NCI-H69 (cell line): ENCODE results near the gene ATXN10.

Experiments
- DNase-seq: peaks from one replicate; lab custom pipeline; 2025; lab: John Stamatoyannopoulos, UW

Gene ATXN10

GRCh38 chr22:45830531-45831245 is 159.1 kb downstream of the ATXN10 start:
- DNase-seq = no peak

DNA sequence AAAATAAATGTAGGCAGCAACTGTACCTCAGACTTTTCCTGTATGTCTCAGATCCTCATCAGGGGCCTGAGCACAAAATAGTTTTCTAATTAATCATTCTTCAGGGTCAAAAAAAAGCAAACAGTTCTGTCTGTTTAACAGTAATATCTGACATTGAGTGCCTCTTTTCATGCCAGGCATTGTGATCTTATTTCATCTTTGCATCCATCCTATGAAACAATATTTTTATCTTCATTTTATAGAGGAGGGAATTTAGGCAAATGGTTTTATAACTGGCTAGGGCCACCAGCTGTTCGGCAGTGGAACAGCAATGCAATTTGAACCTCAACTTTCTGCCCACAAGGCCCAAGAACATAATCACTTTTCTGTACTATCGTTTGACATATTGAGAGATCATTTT is 159.8 kb downstream of the ATXN10 start:
- DNase-seq = no peak

- DNase-seq = no peak
Measured at GRCh38 chr22:45832180-45832579, 160.5 kb downstream of the ATXN10 start.

DNA sequence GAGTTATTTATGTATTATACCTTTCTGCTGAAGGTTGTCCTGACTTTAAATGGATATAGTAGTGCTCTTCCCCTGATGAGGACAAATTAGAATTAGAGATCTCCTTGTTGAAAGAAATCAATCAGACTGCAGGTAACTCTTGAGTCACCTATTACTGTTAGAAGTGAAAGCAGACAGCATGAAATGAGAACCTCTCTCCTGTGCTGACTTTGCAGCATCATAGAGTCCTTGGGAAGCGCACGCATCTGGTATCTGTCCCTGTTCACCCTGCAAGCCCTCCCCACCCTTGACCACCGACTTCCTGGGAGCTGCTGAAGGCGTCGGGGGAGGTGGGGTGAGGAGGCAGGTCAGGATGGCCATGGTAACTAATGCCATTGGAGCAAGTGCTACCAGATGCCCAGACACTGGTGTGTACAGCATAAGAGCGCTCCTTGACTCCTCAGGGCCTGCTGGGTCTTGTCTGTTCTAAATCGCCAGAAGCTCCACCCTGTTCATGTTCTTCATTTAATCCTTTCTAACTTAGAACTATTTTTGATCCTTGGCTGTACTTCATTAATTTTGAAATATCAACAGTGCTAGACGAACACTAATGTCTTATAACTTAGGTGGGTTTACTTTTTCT is 161.4 kb downstream of the ATXN10 start:
- DNase-seq = no peak

DNA sequence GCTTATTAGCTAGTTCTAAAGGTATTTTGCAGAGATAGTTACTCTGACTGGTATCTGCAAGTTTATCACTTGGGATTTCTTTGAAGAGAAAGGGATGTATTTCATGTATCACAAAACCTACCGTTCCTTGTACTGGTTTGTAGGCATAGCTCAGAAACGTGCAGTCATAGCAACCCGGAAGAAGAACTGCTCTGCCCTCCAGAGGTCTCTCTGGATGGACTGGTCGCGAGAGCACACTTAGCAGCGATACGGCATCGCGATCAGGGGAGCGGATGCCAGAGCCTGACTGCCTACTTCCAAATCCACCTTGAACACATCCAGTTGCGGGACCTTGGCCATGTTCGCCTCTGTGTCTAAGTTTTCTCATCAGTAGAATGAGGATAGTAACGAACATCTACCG is 162.0 kb downstream of the ATXN10 start:
- no peak for DNase-seq

- no peak for DNase-seq
Measured at GRCh38 chr22:45834241-45834640, 162.6 kb downstream of the ATXN10 start.

DNA sequence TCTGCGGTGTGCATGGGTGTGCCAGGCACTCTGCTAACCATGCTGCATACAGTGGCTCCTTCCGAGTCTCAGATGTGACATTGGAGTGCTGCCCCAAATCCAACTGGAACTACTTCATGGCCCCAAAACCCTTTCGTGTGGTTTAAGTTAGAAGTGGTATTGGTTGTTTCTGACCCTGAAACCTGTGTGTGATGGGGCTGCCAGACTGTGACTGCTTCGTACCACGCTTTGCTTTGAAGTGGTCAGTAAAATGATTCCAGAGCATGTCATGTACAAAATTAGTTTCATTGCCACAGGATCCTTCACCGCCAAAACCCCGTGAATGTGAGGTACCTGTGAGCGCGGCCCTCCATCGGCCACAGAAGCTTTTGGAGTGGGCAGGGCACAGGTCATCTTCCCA is 163.2 kb downstream of the ATXN10 start:
- DNase-seq = no peak

DNA sequence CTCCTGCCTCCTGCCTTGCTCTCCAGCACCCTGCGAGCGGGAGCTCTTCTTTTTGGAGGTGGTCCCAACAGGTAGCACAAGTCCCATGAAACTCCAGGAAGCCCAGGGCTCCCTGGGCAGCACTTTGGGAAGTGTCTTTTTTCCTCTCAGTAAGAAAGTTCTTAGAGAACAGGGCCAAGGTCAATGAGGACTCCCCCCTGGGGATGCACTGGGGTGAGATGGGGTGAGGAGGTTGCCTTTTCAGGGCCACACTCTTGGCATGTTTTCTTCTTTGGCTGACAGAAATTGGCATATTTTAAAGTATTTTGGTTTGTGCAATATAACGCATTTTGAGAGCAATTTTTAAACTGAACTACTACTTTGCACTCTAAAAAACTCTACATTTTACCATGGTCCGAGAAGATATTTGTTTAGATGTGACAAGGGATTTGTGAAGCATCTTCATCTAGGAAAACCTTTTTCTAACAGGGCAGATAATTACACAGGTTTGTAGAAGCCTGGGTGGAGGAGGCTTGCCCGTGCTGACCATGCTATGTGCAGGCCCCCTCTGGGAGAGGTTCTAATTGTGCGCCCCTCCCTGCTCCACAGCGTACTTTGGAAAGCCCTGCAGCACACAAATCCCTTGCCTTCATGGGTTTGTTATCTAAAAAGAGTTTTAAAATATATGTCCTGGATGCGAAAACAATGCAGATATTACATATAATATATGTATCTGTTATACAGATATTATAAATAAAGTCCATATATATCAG is 165.0 kb downstream of the ATXN10 start:
- no peak for DNase-seq

DNA sequence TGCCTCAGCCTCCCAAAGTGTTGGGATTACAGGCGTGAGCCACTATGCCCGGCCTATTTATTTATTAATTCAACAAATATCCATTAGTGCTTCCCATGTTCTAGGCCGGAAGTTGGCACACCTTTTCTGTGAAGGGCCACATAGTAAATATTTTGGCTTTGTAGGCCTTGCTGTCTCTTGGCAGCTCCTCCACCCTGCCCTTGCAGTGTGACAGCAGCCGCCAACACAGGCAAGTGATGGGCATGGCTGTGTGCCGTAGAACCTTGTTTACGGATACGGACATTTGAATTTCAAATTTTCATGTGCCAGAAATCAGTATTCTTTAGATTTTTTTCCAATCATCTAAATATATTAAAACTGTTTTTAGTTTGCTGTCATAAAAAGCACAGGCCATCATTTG is 165.9 kb downstream of the ATXN10 start:
- no peak for DNase-seq

DNA sequence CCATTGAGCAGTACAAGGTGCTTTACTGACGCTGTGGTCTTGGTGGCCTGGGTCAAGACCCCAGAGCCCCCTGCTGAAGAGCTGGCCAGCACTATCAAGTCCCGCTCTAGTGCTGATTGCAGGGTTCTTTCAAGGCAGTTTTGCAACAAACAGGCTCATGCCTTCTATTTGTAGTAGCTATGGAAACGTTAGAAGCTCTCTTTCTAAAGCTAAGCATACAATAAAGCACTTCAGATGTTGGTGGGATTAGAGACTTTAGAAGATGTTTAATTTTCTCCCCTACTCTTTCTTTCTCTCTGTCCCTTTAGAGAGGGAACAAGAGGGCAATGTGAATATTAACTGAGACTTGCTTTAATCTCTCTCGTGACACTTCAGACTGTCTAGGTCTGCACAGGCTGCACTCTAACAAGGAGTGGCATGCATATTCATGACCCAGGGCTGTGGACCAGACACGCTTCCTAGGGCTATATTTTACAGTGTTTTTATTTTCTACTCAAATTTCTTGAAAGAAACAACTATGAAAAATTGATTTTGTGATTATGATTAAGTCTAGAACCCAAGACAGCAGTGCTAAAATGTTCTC is 166.8 kb downstream of the ATXN10 start:
- DNase-seq = no peak

DNA sequence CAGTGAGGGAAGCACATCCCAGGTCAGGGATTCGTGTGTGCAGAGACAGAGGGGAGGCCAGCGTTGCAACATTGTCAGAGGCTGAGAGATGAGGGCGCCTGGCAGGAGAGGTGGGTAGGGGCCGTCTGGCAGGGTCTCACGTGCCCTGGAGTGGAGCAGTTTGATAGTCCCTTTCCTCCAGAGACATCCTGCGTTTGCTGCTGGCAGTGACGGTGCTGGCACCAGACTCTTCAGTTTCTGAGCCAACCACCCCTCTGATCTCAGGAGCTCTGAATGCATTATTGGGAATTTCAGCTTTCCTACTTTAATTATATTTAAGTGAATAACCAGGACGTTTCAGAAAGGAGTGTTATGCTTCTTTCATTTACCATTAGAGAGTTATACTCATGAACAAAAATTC is 168.8 kb downstream of the ATXN10 start:
- no peak for DNase-seq

DNA sequence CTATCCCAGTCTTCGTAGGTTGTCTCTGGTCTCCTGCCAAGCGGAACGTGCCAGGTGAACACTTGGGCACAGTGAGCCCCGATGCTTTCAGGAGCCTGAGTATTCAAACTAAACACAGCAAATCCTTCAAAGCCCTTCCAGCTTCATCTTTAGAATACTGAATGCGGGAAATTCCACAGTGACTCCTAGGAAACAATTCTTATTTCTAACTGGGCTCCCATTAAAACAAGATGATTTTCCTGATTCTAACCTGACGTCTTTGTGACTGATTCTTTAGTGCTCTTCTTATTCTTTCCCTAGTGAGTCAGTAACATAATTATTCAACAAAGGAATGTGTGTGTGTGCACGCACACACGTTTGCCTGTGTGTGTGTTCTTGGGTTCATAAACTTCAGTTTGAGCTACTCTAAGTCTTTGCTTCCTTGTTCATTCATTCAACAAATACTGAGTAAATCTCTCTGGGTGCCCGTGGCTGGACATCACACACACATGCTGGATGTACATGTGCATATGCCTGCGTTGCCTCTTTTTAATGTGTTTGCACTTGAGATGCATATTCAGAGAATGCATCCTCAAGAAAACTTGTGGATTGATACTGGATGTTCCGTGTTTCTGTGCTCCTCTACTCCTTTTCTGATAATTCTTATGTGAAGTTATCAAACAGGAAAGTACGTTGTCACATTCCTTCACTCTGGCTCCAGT is 170.8 kb downstream of the ATXN10 start:
- no peak for DNase-seq

DNA sequence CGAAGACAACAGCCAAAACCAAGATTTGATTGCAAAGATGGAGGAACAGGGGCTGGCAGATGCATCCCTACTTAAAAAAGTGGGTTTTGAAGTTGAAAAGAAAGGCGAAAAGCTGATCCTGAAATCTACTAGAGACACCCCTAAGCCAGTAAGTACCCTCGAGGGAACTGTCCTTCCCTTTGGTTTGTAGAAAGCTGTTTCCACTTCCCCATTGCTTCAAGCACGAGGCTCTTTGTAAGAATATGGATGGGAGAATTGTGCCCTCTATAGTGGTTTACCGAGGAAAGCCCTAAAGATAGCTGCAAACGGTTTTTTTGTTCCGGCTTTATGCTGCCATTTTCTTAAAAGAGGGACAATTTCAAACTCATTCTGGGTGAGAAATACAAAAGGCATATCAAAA is 171.4 kb downstream of the ATXN10 start:
- no peak for DNase-seq

GRCh38 chr22:45843986-45844385 is 172.4 kb downstream of the ATXN10 start:
- no peak for DNase-seq

GRCh38 chr22:45845076-45845487 is 173.4 kb downstream of the ATXN10 start:
- no peak for DNase-seq

GRCh38 chr22:45846952-45847351 is 175.3 kb downstream of the ATXN10 start:
- no peak for DNase-seq

- no peak for DNase-seq
Measured at GRCh38 chr22:45848904-45849303, 177.3 kb downstream of the ATXN10 start.

GRCh38 chr22:45852826-45853225 is 181.2 kb downstream of the ATXN10 start:
- DNase-seq = no peak

- DNase-seq = no peak
Measured at GRCh38 chr22:45855961-45856360, 184.3 kb downstream of the ATXN10 start.

- DNase-seq = no peak
Measured at GRCh38 chr22:45857519-45857918, 185.9 kb downstream of the ATXN10 start.

DNA sequence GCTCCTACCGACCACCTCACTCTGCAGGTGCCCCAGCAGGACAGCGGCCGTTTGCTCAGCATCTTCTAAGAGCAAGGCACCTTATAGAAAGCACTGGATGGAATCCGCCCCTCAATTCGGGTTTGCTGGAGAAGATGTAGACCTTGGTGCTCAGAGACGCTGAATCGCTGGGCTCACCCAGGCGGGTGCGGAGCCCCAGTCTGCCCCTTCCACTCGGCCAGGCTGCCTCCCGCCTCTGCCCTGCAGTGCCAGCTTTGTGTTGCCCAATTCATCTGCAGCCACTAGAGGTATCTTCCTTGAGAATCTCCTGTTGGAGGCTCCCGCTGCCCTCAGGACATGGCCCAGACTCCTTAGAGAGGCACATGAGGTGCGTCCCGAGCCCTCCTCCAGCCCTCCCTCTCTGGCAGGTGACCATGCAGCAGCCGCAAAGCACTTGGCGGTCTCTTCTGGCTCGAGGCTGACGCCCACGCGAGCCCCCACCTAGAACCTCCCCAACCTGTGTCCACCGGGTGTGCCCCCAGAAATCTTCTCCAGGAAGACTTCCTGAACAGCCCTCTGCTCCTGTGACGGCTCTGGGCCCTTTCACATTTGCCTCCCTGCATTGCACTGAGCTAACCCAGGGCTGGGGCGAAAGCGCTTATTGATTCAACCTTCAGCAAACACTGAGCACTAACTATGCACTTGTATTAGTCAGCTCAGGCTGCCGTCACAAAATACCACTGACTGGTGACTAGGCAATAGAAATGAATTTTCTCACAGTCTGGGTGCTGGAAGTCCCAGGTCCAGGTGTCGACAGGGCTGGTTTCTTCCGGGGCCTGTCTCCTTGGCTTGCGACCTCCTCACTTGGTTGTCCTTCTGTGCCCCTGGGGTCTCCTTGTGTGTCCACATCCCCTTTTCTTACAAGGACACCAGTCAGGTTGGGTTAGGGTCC is 187.9 kb downstream of the ATXN10 start:
- DNase-seq = no peak
